ENCODE measurements around the gene DNASE2.

Gene DNASE2

GRCh38 chr19:12842511-12842910, 38.7 kb downstream of the DNASE2 start:
- H3K27me3 ChIP-seq (ENCODE audit: insufficient read depth, poor library complexity, severe bottlenecking): peaks cover 27% of the 10 kb centered on the region
- no peaks in the 10 kb centered on the region for H3K36me3 ChIP-seq (ENCODE audit: low read depth)
- TF ChIP-seq CTCF (IDR thresholded peaks at IDR 0.05; ENCODE audit: poor library complexity, severe bottlenecking): no peak
- no peaks in the 10 kb centered on the region for H3K4me1 ChIP-seq (ENCODE audit: insufficient read depth, poor library complexity, severe bottlenecking)
- ATAC-seq (ENCODE audit: low read depth): no peak
- no peak overlapping the region for H3K27ac ChIP-seq (ENCODE audit: poor library complexity, severe bottlenecking)
- no peak overlapping the region for H3K4me3 ChIP-seq (ENCODE audit: severe bottlenecking)
- DNase-seq (ENCODE audit: low spot score): no peak
- no peaks in the 10 kb centered on the region for H3K9me3 ChIP-seq (ENCODE audit: severe bottlenecking)

- Histone ChIP-seq H3K27me3 (ENCODE audit: insufficient read depth, poor library complexity, severe bottlenecking) (peaks cover 42% of the 10 kb centered on the region), H3K27ac (ENCODE audit: poor library complexity, severe bottlenecking) (peak overlapping the region; percentile 10), H3K36me3 (ENCODE audit: low read depth) (no peaks in the 10 kb centered on the region), H3K4me1 (ENCODE audit: insufficient read depth, poor library complexity, severe bottlenecking) (no peaks in the 10 kb centered on the region), H3K4me3 (ENCODE audit: severe bottlenecking) (peak overlapping the region; percentile 34), H3K9me3 (ENCODE audit: severe bottlenecking) (no peaks in the 10 kb centered on the region)
- ATAC-seq (ENCODE audit: low read depth): peak; percentile 54
- no peak for TF ChIP-seq CTCF (IDR thresholded peaks at IDR 0.05; ENCODE audit: poor library complexity, severe bottlenecking)
- DNase-seq (ENCODE audit: low spot score): no peak
Measured at GRCh38 chr19:12841094-12841493, 40.2 kb downstream of the DNASE2 start.

- H3K27ac ChIP-seq (ENCODE audit: poor library complexity, severe bottlenecking): peak overlapping the region; percentile 10
- peak; percentile 94 for DNase-seq (ENCODE audit: low spot score)
Measured at GRCh38 chr19:12840091-12841079, 40.9 kb downstream of the DNASE2 start.

GRCh38 chr19:12838886-12839756, 42.1 kb downstream of the DNASE2 start:
- no peak for TF ChIP-seq CTCF (IDR thresholded peaks at IDR 0.05; ENCODE audit: poor library complexity, severe bottlenecking)
- H3K4me3 ChIP-seq (ENCODE audit: severe bottlenecking): peak overlapping the region; percentile 26
- peaks cover 61% of the 10 kb centered on the region for H3K27me3 ChIP-seq (ENCODE audit: insufficient read depth, poor library complexity, severe bottlenecking)
- H3K9me3 ChIP-seq (ENCODE audit: severe bottlenecking): no peaks in the 10 kb centered on the region
- H3K27ac ChIP-seq (ENCODE audit: poor library complexity, severe bottlenecking): no peak overlapping the region
- ATAC-seq (ENCODE audit: low read depth) (no peak), DNase-seq (ENCODE audit: low spot score) (no peak)
- no peaks in the 10 kb centered on the region for H3K36me3 ChIP-seq (ENCODE audit: low read depth)
- no peaks in the 10 kb centered on the region for H3K4me1 ChIP-seq (ENCODE audit: insufficient read depth, poor library complexity, severe bottlenecking)

More at GRCh38 chr19:12840091-12841079, 40.9 kb downstream of the DNASE2 start:
- TF ChIP-seq CTCF (IDR thresholded peaks at IDR 0.05; ENCODE audit: poor library complexity, severe bottlenecking): no peak
- H3K27me3 ChIP-seq (ENCODE audit: insufficient read depth, poor library complexity, severe bottlenecking): peaks cover 49% of the 10 kb centered on the region
- peak overlapping the region; percentile 34 for H3K4me3 ChIP-seq (ENCODE audit: severe bottlenecking)
- no peaks in the 10 kb centered on the region for H3K36me3 ChIP-seq (ENCODE audit: low read depth)
- peak; percentile 78 for ATAC-seq (ENCODE audit: low read depth)
- H3K4me1 ChIP-seq (ENCODE audit: insufficient read depth, poor library complexity, severe bottlenecking): no peaks in the 10 kb centered on the region
- no peaks in the 10 kb centered on the region for H3K9me3 ChIP-seq (ENCODE audit: severe bottlenecking)

All from RWPE2 (cell line).